Endothelial cell of umbilical vein (primary cell): ENCODE results near the gene NPTX1. TPM values are rescaled to one million over a fixed set of nuclear protein-coding genes. Genes with fewer than 3 reads are reported as not detected.

Experiments
- BruUV-seq: library from RNA; stranded (reverse); fragments of 400-500 nt; replicated peaks from 2 replicates; lab custom pipeline; 2021; lab: Mats Ljungman, UMichigan
- CTCF ChIA-PET: fragments of 300-600, 350-600 bp; sonication (Branson Sonifier 250); formaldehyde crosslinking; loops from one replicate; lab custom pipeline; 2021; ENCODE audit warnings: antibody characterized with exemption, inconsistent platforms; lab: Charles Lee
- POLR2A ChIA-PET: fragments of 300-600, 350-600 bp; sonication (Branson Sonifier 250); formaldehyde crosslinking; loops from one replicate; lab custom pipeline; 2021; ENCODE audit warnings: antibody characterized with exemption, inconsistent platforms; lab: Charles Lee
- DNase-seq: peaks from one replicate; pipeline ENCODE4 v3.0.0-alpha.2; 2011; ENCODE audit warnings: low read depth, low spot score
- FAIRE-seq: peaks from 2 replicates; lab custom pipeline; 2011; peaks lifted over from hg19 to GRCh38; lab: Jason Lieb, UNC
- H2AFZ ChIP-seq: 2 replicates; pipeline ENCODE4 v1.6.0; 2012; ENCODE audit warnings: low read depth, low read length, control low read depth, inconsistent platforms
- H3K27ac ChIP-seq: 2 replicates; pipeline ENCODE4 v1.5.1; 2011; ENCODE audit warnings: low read depth, mild to moderate bottlenecking, control low read depth, low read length, moderate library complexity; ENCODE audit not compliant: insufficient read depth
- H3K27me3 ChIP-seq, 2 experiments: 2 replicates each; pipeline versions ENCODE4 v1.6.0 to v1.6.1; 2011; ENCODE audit warnings: low read length in 2 of 2, mixed read lengths in 1 of 2; ENCODE audit not compliant: control insufficient read depth in 2 of 2, insufficient read depth in 2 of 2
- H3K36me3 ChIP-seq, 2 experiments: 2 replicates in 1 of 2; 3 replicates in 1 of 2; pipeline ENCODE4 v1.5.1; 2011; ENCODE audit warnings: low read length in 2 of 2, mild to moderate bottlenecking in 1 of 2, moderate library complexity in 1 of 2; ENCODE audit not compliant: control insufficient read depth in 2 of 2, insufficient read depth in 2 of 2; ENCODE audit errors: extremely low read depth in 1 of 2
- H3K4me1 ChIP-seq: 3 replicates; pipeline ENCODE4 v1.5.1; 2011; ENCODE audit warnings: mild to moderate bottlenecking, low read length; ENCODE audit not compliant: control insufficient read depth, insufficient read depth; ENCODE audit errors: extremely low read depth
- H3K4me2 ChIP-seq: 2 replicates; pipeline ENCODE4 v1.6.1; 2011; ENCODE audit warnings: low read length, control low read depth, mixed read lengths; ENCODE audit not compliant: insufficient read depth
- H3K4me3 ChIP-seq, 3 experiments: fragments of 200-600 bp in 1 of 3; sonication (generic), shearing (Covaris generic) in 1 of 3; replicated peaks in 1 of 3; 2 replicates each; pipeline ENCODE4 v1.5.1; 2011 to 2016; ENCODE audit warnings: control low read depth in 3 of 3, low read length in 3 of 3, mild to moderate bottlenecking in 2 of 3, inconsistent platforms in 1 of 3, low read depth in 1 of 3, moderate library complexity in 1 of 3; ENCODE audit not compliant: insufficient read depth in 1 of 3
- H3K79me2 ChIP-seq: 2 replicates; pipeline ENCODE4 v1.6.0; 2012; ENCODE audit warnings: low read length, inconsistent platforms; ENCODE audit not compliant: control insufficient read depth, insufficient read depth
- H3K9ac ChIP-seq: replicated peaks from 2 replicates; pipeline ENCODE3; 2011; ENCODE audit warnings: low read length, control low read depth; ENCODE audit not compliant: insufficient read depth; ENCODE audit errors: extremely low read depth
- H3K9me1 ChIP-seq: replicated peaks from 3 replicates; pipeline ENCODE4 v1.6.0; 2011; ENCODE audit warnings: mild to moderate bottlenecking, low read length; ENCODE audit not compliant: control insufficient read depth, insufficient read depth; ENCODE audit errors: extremely low read depth
- H3K9me3 ChIP-seq: replicated peaks from 2 replicates; pipeline ENCODE4 v1.5.1; 2012; ENCODE audit warnings: low read length, inconsistent platforms; ENCODE audit not compliant: control insufficient read depth, insufficient read depth
- H4K20me1 ChIP-seq: replicated peaks from 2 replicates; pipeline ENCODE3; 2011; ENCODE audit warnings: mild to moderate bottlenecking, low read length; ENCODE audit not compliant: control insufficient read depth, insufficient read depth; ENCODE audit errors: extremely low read depth
- CTCF ChIP-seq, 2 donors: IDR thresholded peaks; 1 replicate in 1 of 2; 2 replicates in 1 of 2; pipeline ENCODE4 v1.5.1; 2011; ENCODE audit warnings: low read length in 2 of 2, mild to moderate bottlenecking in 2 of 2, moderate library complexity in 2 of 2, control low read depth in 1 of 2, inconsistent platforms in 1 of 2, low read depth in 1 of 2; ENCODE audit not compliant: insufficient read depth in 1 of 2; ENCODE audit errors: extremely low read depth in 1 of 2
- EZH2 ChIP-seq: IDR thresholded peaks from 2 replicates; pipeline ENCODE4 v1.6.1; 2012; ENCODE audit warnings: borderline replicate concordance, low read depth, mild to moderate bottlenecking, moderate library complexity, low read length, inconsistent platforms; ENCODE audit not compliant: severe bottlenecking
- FOS ChIP-seq: IDR thresholded peaks from 2 replicates; pipeline ENCODE4 v1.6.1; 2011; ENCODE audit warnings: mild to moderate bottlenecking, low read length, moderate library complexity, borderline replicate concordance; ENCODE audit not compliant: insufficient read depth
- GATA2 ChIP-seq: IDR thresholded peaks from 2 replicates; pipeline ENCODE4 v1.7.0; 2011; ENCODE audit warnings: low read depth, mild to moderate bottlenecking, moderate library complexity, mixed read lengths, low read length; ENCODE audit not compliant: insufficient read length, insufficient read depth
- JUN ChIP-seq: IDR thresholded peaks from 2 replicates; pipeline ENCODE4 v1.6.1; 2011; ENCODE audit warnings: borderline replicate concordance, low read depth; ENCODE audit not compliant: insufficient read length, insufficient read depth
- MAX ChIP-seq: IDR thresholded peaks from 2 replicates; pipeline ENCODE4 v1.6.1; 2011; ENCODE audit not compliant: insufficient read depth, insufficient read length
- MYC ChIP-seq: IDR thresholded peaks from one replicate; pipeline ENCODE4 v1.6.1; 2011; ENCODE audit warnings: mild to moderate bottlenecking, low read depth, low read length
- POLR2A ChIP-seq: IDR thresholded peaks from 2 replicates; pipeline ENCODE4 v1.6.1; 2012; ENCODE audit warnings: low read depth, mild to moderate bottlenecking, control low read depth, low read length
- POLR2AphosphoS5 ChIP-seq: IDR thresholded peaks from 2 replicates; pipeline ENCODE4 v1.6.1; 2012; ENCODE audit warnings: low read depth, mild to moderate bottlenecking, control low read depth, low read length, moderate library complexity; ENCODE audit not compliant: insufficient read depth
- dilution Hi-C: fragments of 300-500 bp; cut with MboI; formaldehyde crosslinking; loops from one replicate; pipeline ENCODE4 v1.15.0; 2019; ENCODE audit warnings: low sequenced_read_pairs; ENCODE audit not compliant: extremely low pct_ligation_motif_present
- intact Hi-C: fragments of 100-400 bp; cut with micrococcal nuclease; formaldehyde crosslinking; loops from one replicate; pipeline ENCODE4 v1.10.0; 2022
- polyA plus RNA-seq, 4 experiments: library from polyadenylated mRNA; depleted of rRNA in 3 of 4; stranded (reverse) in 3 of 4; unstranded in 1 of 4; fragments of >200 nt; gene quantifications; 2 replicates each; pipeline versions ENCODE4 v1.2.1 to v1.2.3, GENCODE V29; 2011 to 2012; ENCODE audit warnings: missing spikeins in 1 of 4
- total RNA-seq: library from RNA; stranded (reverse); gene quantifications from 2 replicates; pipeline ENCODE4 v1.2.3, GENCODE V29; 2021

The NPTX1 gene
- total and polyA plus RNA-seq, 2 donors (not counting 3 experiments of a cell fraction or from before 2014, with no cell fraction given): 0.03 TPM; not detected in 1

GRCh38 chr17:80466188-80466705 lies 10.2 kb downstream of the NPTX1 start:
- no peak overlapping the region for H3K9ac ChIP-seq
- no peaks in the 10 kb centered on the region for H3K36me3 ChIP-seq
- no peaks in the 10 kb centered on the region for H3K79me2 ChIP-seq
- intact Hi-C loops (no loop called here), dilution Hi-C loops (no loop called here)
- ChIA-PET CTCF (no interaction called here), POLR2A (no interaction called here)
- H4K20me1 ChIP-seq: no peaks in the 10 kb centered on the region
- no peaks in the 10 kb centered on the region for H3K9me1 ChIP-seq
- H3K27ac ChIP-seq: no peak overlapping the region
- H3K4me3 ChIP-seq: no peak overlapping the region
- DNase-seq (no peak), FAIRE-seq (no peak)
- no peak overlapping the region for H3K4me2 ChIP-seq
- no TSS peak for BruUV-seq
- no peak overlapping the region for H2AFZ ChIP-seq
- no peak for TF ChIP-seq GATA2
- no peak for TF ChIP-seq MAX
- TF ChIP-seq POLR2AphosphoS5: no peak
- no peak for TF ChIP-seq EZH2
- no peak for TF ChIP-seq FOS
- TF ChIP-seq JUN: no peak
- no peak for TF ChIP-seq POLR2A
- no peak for TF ChIP-seq CTCF (IDR thresholded peaks at IDR 0.05; ENCODE audit: extremely low read depth in 1 of 2, insufficient read depth in 1 of 2, low read depth in 1 of 2, low read length in 2 of 2)
- no peak for TF ChIP-seq MYC
- peaks cover 13 to 20% of the 10 kb centered on the region in 2 experiments for H3K27me3 ChIP-seq
- no peaks in the 10 kb centered on the region for H3K4me1 ChIP-seq
- no peaks in the 10 kb centered on the region for H3K9me3 ChIP-seq
